HepG2 (cell line): Measurements from ENCODE around the gene PSMB11. TPM values are rescaled to one million over a fixed set of nuclear protein-coding genes. Genes with fewer than 3 reads are reported as not detected.

Source experiments
- CSRNP1 ChIP-seq: sonication (generic); formaldehyde crosslinking; IDR thresholded peaks from 2 replicates; pipeline ENCODE4 v1.8.1; 2023; ENCODE audit warnings: mild to moderate bottlenecking, missing genetic modification reagents
- FOXA3 ChIP-seq: IDR thresholded peaks from 2 replicates; pipeline ENCODE4 v1.6.1; 2016; ENCODE audit warnings: missing genetic modification reagents, missing compliant biosample characterization
- GRHL1 ChIP-seq: sonication (generic); formaldehyde crosslinking; conservative IDR thresholded peaks from 2 replicates; pipeline ENCODE4 v1.8.0; 2022; ENCODE audit warnings: missing genetic modification reagents
- IRF2 ChIP-seq: IDR thresholded peaks from 2 replicates; pipeline ENCODE4 v1.6.1; 2018; ENCODE audit warnings: missing genetic modification reagents, missing compliant biosample characterization
- NFKB2 ChIP-seq: sonication (generic); formaldehyde crosslinking; IDR thresholded peaks from 2 replicates; pipeline ENCODE4 v1.4.0; 2020; ENCODE audit warnings: missing genetic modification reagents, borderline replicate concordance
- POLR2G ChIP-seq: fragments of 200-400 bp; formaldehyde crosslinking; IDR thresholded peaks from 2 replicates; pipeline ENCODE4 v1.6.1; 2018; ENCODE audit warnings: mild to moderate bottlenecking, low read depth, low read length, moderate library complexity
- PRDM4 ChIP-seq: sonication (generic); formaldehyde crosslinking; IDR thresholded peaks from 2 replicates; pipeline ENCODE4 v1.9.0; 2021; ENCODE audit warnings: missing genetic modification reagents, borderline replicate concordance
- TBP ChIP-seq: sonication (generic); formaldehyde crosslinking; IDR thresholded peaks from 2 replicates; pipeline ENCODE4 v1.5.0; 2020; ENCODE audit warnings: missing genetic modification reagents
- ZBTB3 ChIP-seq: sonication (generic); formaldehyde crosslinking; IDR thresholded peaks from 2 replicates; pipeline ENCODE4 v1.4.0; 2020; ENCODE audit warnings: low read depth, mild to moderate bottlenecking, moderate library complexity, missing genetic modification reagents, borderline replicate concordance
- ZFX ChIP-seq: sonication (generic); formaldehyde crosslinking; IDR thresholded peaks from 2 replicates; pipeline ENCODE4 v1.4.0; 2020; ENCODE audit warnings: mild to moderate bottlenecking, low read depth, missing genetic modification reagents, moderate library complexity
- ZNF431 ChIP-seq: sonication (generic); formaldehyde crosslinking; IDR thresholded peaks from 2 replicates; pipeline ENCODE4 v1.9.0; 2022; ENCODE audit warnings: missing genetic modification reagents, low read depth, mild to moderate bottlenecking, borderline replicate concordance
- ZNF570 ChIP-seq: sonication (generic); formaldehyde crosslinking; IDR thresholded peaks from 2 replicates; pipeline ENCODE4 v1.4.0; 2020; ENCODE audit warnings: mild to moderate bottlenecking, missing genetic modification reagents, borderline replicate concordance
- ZNF670 ChIP-seq: sonication (generic); formaldehyde crosslinking; IDR thresholded peaks from 2 replicates; pipeline ENCODE4 v1.8.0; 2022; ENCODE audit warnings: mild to moderate bottlenecking, missing genetic modification reagents, borderline replicate concordance
- ZNF7 ChIP-seq: IDR thresholded peaks from 2 replicates; pipeline ENCODE4 v1.6.1; 2016; ENCODE audit warnings: missing biosample characterization, missing genetic modification reagents
- ZNF841 ChIP-seq: sonication (generic); formaldehyde crosslinking; IDR thresholded peaks from 2 replicates; pipeline ENCODE4 v1.8.1; 2023; ENCODE audit warnings: missing genetic modification reagents, borderline replicate concordance
- polyA plus RNA-seq, 8 experiments: library from polyadenylated mRNA; depleted of rRNA in 3 of 8; stranded (reverse) in 7 of 8; unstranded in 1 of 8; fragments of >200 nt; fragmentation: Illumina TruSeq in 4 of 8; extraction: Trizol in 4 of 8; gene quantifications; 2 replicates each; pipeline versions ENCODE4 v1.2.1 to v1.2.3, GENCODE V29; 2011 to 2016; ENCODE audit warnings: low read depth in 4 of 8, missing spikeins in 1 of 8, mixed read lengths in 1 of 8; ENCODE audit not compliant: insufficient read depth in 1 of 8
- total RNA-seq, 5 experiments: library from RNA; depleted of rRNA; stranded (reverse); fragments of >200 nt; fragmentation: Illumina TruSeq; extraction: Trizol; gene quantifications; 2 replicates each; pipeline ENCODE4 v1.2.3, GENCODE V29; 2016; ENCODE audit warnings: low read depth in 1 of 5
- TF ChIP-seq, protein P1 (sequence below): sonication (generic); formaldehyde crosslinking; IDR thresholded peaks from 2 replicates; pipeline ENCODE4 v1.4.0; 2020; ENCODE audit warnings: mild to moderate bottlenecking, missing genetic modification reagents
- TF ChIP-seq, protein P2 (sequence below): sonication (generic); formaldehyde crosslinking; IDR thresholded peaks from 2 replicates; pipeline ENCODE4 v1.5.0; 2020; ENCODE audit warnings: mild to moderate bottlenecking, missing genetic modification reagents

PSMB11 gene
- total and polyA plus RNA-seq, 2 of the 13 experiments (the other 11 are each of a cell fraction or from before 2014, with no cell fraction given) = not detected

- TF ChIP-seq, protein P1, sequence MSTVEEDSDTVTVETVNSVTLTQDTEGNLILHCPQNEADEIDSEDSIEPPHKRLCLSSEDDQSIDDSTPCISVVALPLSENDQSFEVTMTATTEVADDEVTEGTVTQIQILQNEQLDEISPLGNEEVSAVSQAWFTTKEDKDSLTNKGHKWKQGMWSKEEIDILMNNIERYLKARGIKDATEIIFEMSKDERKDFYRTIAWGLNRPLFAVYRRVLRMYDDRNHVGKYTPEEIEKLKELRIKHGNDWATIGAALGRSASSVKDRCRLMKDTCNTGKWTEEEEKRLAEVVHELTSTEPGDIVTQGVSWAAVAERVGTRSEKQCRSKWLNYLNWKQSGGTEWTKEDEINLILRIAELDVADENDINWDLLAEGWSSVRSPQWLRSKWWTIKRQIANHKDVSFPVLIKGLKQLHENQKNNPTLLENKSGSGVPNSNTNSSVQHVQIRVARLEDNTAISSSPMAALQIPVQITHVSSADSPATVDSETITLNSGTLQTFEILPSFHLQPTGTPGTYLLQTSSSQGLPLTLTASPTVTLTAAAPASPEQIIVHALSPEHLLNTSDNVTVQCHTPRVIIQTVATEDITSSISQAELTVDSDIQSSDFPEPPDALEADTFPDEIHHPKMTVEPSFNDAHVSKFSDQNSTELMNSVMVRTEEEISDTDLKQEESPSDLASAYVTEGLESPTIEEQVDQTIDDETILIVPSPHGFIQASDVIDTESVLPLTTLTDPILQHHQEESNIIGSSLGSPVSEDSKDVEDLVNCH = 0 out of 2 replicates have a peak, but pooled peaks have one; percentile 67
- peak; percentile 88 for TF ChIP-seq ZFX (CRISPR knock-in tag)
- peak; percentile 94 for TF ChIP-seq ZNF841
- peak; percentile 97; the same call in 1 of the 2 replicates for TF ChIP-seq ZNF670 (CRISPR knock-in tag)
- TF ChIP-seq CSRNP1 (CRISPR knock-in tag) = peak; percentile 100
- peak; percentile 74 for TF ChIP-seq FOXA3 (CRISPR knock-in tag)
- no peak for TF ChIP-seq GRHL1 (CRISPR knock-in tag)
- TF ChIP-seq ZNF7 = peak; percentile 76; the same call in 1 of the 2 replicates
- peak; percentile 85; the same call in 1 of the 2 replicates for TF ChIP-seq ZBTB3 (CRISPR knock-in tag)
- no peak; the same call in 1 of the 2 replicates for TF ChIP-seq PRDM4 (CRISPR knock-in tag)
- TF ChIP-seq IRF2 = peak; percentile 99
- TF ChIP-seq ZNF431 (CRISPR knock-in tag) = peak; percentile 97; the same call in 1 of the 2 replicates
- no peak for TF ChIP-seq ZNF570 (CRISPR knock-in tag)
- peak; percentile 98 for TF ChIP-seq POLR2G
- TF ChIP-seq, protein P2, sequence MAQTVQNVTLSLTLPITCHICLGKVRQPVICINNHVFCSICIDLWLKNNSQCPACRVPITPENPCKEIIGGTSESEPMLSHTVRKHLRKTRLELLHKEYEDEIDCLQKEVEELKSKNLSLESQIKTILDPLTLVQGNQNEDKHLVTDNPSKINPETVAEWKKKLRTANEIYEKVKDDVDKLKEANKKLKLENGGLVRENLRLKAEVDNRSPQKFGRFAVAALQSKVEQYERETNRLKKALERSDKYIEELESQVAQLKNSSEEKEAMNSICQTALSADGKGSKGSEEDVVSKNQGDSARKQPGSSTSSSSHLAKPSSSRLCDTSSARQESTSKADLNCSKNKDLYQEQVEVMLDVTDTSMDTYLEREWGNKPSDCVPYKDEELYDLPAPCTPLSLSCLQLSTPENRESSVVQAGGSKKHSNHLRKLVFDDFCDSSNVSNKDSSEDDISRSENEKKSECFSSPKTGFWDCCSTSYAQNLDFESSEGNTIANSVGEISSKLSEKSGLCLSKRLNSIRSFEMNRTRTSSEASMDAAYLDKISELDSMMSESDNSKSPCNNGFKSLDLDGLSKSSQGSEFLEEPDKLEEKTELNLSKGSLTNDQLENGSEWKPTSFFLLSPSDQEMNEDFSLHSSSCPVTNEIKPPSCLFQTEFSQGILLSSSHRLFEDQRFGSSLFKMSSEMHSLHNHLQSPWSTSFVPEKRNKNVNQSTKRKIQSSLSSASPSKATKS (CRISPR knock-in tag) = no peak
- TF ChIP-seq TBP = peak; percentile 87; the same call in 1 of the 2 replicates
- peak; percentile 99 for TF ChIP-seq NFKB2
Measured at GRCh38 chr14:23006544-23007419, 35.2 kb upstream of the PSMB11 start (continued).
